SH-SY5Y (cell line): Measurements from ENCODE around the gene PRDM15.
A peak's percentile ranks its signal among the peaks of the same experiment; 100 is the strongest.

ENCODE experiments used
- GATA2 ChIP-seq: IDR thresholded peaks from 2 replicates; pipeline ENCODE4 v1.6.1; 2011; ENCODE audit warnings: mild to moderate bottlenecking, low read depth, low read length
- GATA3 ChIP-seq: IDR thresholded peaks from 2 replicates; pipeline ENCODE4 v1.6.1; 2011; ENCODE audit warnings: low read depth, mild to moderate bottlenecking, low read length, moderate library complexity

The PRDM15 gene

GRCh38 chr21:41880153-41880552, 1.0 kb upstream of the PRDM15 start:
- TF ChIP-seq GATA3 (no peak), GATA2 (no peak)

DNA sequence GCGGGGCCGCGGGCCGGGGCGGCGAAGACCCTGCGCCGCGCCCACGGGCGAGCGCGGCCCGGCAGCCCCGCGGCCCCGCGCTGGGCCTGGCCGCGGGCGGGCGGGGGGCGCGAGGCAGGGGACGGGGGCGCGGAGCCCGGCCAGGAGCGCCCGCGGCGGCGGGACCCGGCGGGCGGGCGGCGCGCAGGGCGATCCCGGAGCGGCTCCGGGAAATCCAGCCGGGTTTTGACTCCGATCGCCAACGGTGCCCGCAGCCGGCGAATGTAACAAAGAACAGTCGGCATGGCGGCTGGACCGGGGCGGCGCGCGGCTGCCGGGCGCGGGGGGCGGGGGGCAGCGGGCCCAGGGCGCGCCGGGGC, 334 bp downstream of the PRDM15 start:
- TF ChIP-seq GATA2 (no peak), GATA3 (no peak)

DNA sequence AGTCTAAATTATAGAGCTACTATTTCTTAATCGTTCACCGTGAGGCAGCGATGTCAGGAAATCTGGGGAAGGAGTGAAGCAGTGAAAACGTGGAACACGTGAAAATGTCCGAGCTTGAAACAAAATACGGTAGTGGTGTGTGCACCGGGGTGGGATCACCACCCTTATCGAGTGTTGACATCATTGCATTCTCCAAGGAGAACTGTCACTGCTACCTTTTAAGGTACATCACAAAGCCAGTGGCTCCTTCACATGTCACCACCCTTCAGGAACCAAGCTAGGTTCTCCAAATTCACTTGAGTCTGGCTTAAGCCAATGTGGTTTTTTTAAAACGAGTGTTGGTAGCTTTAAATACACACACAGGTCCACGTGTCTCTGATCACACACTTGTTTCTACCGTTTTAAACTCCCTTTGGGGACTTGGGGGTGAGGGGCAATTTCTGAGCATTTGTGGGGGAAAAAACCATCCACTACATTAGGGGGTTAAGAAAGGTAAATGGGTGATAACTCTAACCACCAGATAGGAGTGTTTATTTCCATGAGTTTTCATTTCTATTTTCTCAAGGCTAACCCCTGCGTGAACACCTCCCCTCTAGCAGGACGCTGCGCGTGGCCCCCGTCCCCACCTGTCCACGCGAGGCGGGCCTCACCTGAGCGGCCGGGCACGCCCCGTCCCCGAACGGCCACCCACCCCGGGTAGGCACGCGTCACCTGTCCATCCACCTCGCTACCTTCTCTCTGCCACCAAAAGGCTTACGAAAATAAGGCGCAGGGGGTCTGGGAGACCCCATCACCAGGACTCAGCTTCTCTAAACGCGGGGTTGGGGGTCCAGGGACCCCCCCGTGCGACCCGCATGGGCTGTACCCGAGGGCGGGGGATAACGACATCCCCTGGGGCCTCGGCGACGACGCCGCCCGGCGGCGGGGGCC, 978 bp downstream of the PRDM15 start:
- TF ChIP-seq GATA3 (no peak), GATA2 (peak; percentile 37; the same call in 1 of the 2 replicates)

DNA sequence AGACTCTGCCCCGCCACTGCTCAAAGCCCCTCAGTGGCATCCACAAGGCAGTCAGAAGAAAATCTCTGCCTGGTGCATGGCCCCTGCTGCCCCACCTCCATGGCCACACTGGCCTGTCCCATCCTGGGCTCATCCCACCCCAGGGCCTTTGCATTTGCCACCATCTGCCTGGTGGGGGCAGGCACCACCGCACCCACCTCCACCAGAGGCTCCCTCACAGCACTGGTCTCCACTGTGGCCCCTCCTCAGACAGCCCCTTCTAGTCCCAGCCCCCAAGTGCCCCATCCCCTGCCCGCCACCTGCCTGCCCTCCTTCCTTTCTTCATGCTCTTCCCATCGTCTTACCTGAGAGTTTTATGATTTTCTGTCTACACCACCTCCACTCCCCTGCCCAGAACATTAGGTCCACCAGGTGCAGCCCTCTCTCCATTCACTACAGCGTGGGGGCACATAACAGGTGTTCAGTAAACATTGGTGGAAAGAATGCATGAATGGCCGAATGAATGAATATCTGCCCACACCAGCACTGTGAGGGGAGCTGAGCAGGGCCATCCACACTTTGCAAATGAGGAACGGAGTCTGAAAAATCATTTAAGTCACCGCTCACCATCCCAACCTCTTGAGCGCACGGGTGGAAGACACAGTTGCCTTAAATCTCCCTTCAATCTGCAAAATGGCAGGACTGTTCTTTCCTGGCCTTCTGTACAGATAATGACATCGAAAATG, 2.1 kb downstream of the PRDM15 start:
- no peak for TF ChIP-seq GATA2
- TF ChIP-seq GATA3, result no peak

- TF ChIP-seq GATA3 (no peak), GATA2 (no peak)
Measured at GRCh38 chr21:41876396-41876795, 2.7 kb downstream of the PRDM15 start.

GRCh38 chr21:41875086-41875485, 4.1 kb downstream of the PRDM15 start:
- TF ChIP-seq GATA3 (no peak), GATA2 (no peak)

DNA sequence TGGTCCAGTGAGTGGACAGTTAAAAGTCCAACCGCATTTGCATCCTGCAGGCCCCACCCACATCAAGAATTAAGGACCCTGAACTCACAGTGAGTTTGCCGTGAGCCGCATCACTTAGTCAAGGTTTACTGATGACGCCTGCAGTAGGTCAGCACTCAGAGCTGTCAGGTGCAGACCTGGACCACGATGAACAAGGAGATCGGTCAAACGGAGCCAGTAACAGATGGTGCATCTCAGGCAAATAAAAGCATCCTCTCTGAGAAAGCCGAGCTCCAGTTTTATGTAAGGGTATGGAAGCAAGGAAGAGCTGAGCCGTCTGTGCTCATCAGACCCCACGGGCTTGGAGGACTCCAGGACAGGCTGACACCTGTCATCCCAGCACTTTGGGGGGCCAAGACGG, 4.5 kb downstream of the PRDM15 start:
- no peak for TF ChIP-seq GATA3
- no peak for TF ChIP-seq GATA2

DNA sequence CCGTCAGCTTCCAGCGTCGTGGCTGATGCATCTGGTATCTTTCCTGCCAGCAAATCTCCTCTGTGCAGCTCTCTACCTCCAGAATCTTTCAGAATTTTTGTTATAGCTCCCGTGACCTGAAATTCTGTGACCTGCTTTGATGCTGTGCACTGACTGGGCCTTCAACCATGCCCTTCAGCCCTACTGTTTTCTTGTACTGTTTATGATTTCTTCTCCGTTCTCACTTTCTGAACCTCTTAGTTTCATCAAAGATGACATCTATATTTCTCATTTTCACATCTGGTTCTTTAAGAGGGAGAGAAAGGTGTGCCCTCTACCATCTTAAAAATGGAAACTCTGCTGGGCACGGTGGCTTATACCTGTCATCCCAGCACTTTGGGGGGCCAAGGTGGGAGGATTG, 5.7 kb downstream of the PRDM15 start:
- no peak for TF ChIP-seq GATA3
- TF ChIP-seq GATA2, result no peak

DNA sequence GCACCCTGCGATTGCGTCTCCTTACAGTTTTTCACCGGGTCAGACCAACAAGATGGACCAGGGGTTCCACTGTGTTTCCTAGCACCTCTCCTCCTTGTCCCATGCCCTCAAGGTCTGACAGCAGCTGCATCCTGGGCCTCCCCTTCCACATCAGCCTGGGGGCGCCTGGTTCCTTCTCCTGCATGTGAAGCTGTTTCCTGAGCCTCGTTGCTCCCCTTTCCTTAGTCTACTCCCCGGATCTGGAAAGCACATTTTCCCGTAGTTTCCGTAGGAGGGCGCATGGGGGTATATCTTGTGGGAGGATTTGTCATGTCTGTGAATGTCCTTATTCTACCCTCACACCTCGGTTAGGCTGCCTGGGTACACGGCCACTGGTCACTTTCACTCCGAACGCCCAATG, 6.1 kb downstream of the PRDM15 start:
- TF ChIP-seq GATA3 (no peak), GATA2 (no peak)

DNA sequence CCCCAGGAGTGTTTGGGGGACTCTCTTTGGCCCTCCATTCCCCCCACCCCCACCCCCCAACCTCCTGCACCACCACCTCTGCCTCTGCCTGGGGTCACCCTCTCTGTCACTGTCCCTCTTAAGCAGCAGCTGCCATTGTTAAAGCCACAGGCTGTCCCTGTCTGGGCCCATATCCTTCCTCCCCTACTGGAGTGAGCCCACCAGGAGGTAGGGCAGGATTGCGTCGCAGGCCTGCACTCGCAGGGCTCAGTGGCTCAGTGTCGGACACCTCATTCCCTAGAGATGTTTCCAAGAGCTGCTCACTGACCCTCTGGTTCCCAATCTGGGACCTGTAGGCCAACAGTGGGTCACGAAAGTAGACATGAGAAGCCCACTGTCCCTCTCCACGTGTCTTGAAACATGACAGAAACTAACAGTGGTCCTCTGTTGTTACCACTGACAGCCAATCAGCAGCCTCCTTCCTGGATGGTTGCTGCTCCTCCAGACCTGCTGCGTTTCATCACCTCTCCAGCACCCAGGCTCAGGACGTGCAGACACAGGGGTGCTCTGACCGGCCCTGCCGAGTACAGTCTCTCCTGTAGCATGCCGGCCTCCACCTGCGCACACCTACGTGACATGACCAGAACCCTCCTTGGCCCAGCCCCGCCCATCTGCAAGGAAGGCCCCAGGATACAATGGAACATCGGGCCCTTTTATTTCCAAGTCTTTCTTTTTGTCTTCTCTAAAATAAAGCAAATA, 7.7 kb downstream of the PRDM15 start:
- TF ChIP-seq GATA2 (no peak), GATA3 (no peak)

DNA sequence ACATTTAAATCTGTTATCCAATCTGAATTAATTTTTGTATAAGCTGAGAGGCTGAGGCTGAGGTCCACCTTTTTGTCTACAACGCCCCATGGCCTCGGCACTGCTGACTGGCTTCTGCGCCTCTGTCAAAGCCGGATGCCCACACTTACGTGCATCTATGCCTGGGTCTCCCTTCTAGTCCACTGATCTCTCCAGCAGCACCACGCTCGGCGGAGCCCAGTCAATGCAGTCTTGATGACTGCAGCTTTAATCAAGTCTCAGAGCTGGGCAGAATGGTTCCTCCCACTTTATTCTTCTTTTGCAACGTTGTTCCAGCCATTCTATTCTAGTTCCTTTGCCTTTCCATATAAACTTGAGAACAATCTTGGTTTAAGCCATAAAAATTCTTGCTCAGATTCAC, 9.4 kb downstream of the PRDM15 start:
- TF ChIP-seq GATA3 (no peak), GATA2 (no peak)

DNA sequence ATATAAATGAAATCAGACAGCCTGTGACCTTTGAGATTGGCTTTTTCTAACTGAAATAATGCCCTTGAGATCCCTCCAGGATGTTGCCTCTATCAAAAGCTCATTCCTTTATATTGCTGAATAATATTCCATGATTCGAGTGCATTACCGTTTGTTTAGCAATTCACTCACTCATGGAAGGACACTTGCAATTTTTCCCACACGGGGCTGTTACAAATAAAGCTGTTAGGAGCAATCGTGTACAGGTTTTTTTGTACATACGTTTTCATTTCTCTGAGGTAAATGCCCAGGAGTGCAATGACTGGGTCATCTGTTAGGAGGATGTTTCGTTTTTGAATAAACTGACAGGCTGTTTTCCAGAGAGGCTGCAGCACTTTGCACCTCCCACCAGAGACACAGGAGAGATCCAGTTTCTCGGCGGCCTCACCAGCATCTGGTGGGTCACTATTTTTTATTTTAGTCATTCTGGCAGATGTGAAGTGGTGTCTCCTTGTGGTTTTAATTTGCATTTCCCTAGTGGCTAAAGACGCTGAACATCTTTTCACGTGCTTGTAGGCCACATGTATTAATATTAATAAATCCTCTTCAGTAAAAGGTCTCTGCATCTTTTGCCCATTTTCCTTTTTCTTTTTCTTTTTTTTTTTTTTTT, 11.0 kb downstream of the PRDM15 start:
- TF ChIP-seq GATA2, result no peak
- no peak for TF ChIP-seq GATA3

DNA sequence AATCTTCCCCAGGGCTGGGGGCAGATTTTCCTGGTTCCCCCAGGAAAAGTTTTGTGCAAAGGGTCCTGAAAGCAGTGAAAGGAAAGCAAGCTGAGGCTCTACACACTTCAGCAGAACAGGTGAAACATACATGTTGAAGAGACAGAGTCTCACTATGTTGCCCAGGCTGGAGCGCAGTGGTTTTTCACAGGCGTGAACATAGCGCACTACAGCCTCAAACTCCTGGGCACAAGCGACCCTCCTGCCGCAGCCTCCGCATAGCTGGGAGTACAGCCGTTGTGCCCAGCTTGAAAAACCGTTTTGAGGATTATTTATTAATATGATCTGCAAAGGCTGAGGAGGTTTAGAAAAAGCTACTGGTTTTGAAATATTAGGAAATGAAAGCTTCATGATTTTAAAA, 11.8 kb downstream of the PRDM15 start:
- TF ChIP-seq GATA2 (no peak), GATA3 (no peak)
